AG04450 (cell line): Measurements from ENCODE around the gene AADAT. TPM values are rescaled to one million over a fixed set of nuclear protein-coding genes. Genes with fewer than 3 reads are reported as not detected.

Source experiments
- CTCF ChIA-PET: fragments of 300-600, 350-600 bp; formaldehyde crosslinking; extraction: SDS; loops from one replicate; lab custom pipeline; 2022; ENCODE audit warnings: antibody characterized with exemption, inconsistent platforms; lab: Charles Lee
- POLR2A ChIA-PET: fragments of 350-600 bp; formaldehyde crosslinking; extraction: SDS; loops from one replicate; lab custom pipeline; 2021; ENCODE audit warnings: antibody characterized with exemption, inconsistent platforms; lab: Yijun Ruan, JAX
- DNase-seq: peaks from one replicate; pipeline ENCODE4 v3.0.0-alpha.2; 2011; ENCODE audit warnings: low read depth, low spot score
- H3K27ac ChIP-seq: one replicate; pipeline ENCODE4 v1.5.1; 2012; ENCODE audit warnings: low read depth, low read length, control low read depth
- H3K27me3 ChIP-seq: one replicate; pipeline ENCODE4 v1.6.0; 2012; ENCODE audit warnings: low read length; ENCODE audit not compliant: control insufficient read depth, insufficient read depth
- H3K4me3 ChIP-seq: 2 replicates; pipeline ENCODE4 v1.5.1; 2011; ENCODE audit warnings: mild to moderate bottlenecking, low read depth, low read length, control low read depth
- H3K9me3 ChIP-seq: 2 replicates; pipeline ENCODE4 v1.5.1; 2012; ENCODE audit warnings: low read length; ENCODE audit not compliant: control insufficient read depth, insufficient read depth
- CTCF ChIP-seq: IDR thresholded peaks from 2 replicates; pipeline ENCODE4 v1.5.1; 2011; ENCODE audit warnings: low read depth, low read length, control low read depth, inconsistent platforms
- polyA plus RNA-seq: library from polyadenylated mRNA; depleted of rRNA; stranded (reverse); fragments of >200 nt; gene quantifications from 2 replicates; pipeline ENCODE4 v1.2.3, GENCODE V29; 2011

The AADAT gene
- polyA plus RNA-seq, 1 experiment = 17.8 TPM

DNA sequence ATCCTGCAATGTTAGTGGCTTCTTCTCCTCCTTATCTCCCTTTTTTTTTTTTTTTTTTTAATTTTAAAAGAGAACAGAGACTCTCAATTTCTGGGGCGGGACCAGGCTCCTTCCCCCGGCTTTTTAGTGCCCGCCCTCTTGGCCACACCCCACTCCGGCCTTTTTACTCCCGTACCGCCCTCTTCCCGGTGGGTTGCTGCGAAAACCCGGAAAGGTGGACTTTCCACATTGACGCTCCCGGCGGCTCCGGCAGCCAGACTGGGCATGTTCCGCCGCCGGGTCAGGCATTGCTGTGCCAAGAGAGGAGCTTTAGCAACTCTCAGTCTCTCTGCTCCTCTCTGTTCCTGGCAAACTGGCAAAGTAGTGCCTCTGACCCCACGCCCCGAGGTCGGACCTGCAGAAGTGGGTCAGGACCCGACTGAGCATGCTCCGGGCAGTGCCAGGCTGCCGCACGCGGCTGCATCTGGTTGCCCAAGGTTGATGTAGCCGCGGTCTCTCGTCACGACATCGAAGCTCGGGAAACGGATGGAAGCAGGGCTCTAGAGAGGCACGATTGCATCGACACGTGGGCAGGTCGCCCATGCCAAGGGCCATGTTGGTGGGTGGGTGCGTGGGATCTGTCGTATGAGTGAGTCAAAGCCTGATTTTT lies 62.5 kb downstream of the AADAT start:
- Histone ChIP-seq H3K9me3 (peaks cover 9% of the 10 kb centered on the region), H3K4me3 (peak overlapping the region; percentile 75), H3K27me3 (peaks cover 18% of the 10 kb centered on the region), H3K27ac (no peak overlapping the region)
- no peak for TF ChIP-seq CTCF
- CTCF ChIA-PET = interaction anchor here (1.9 to 2.4 kb wide), 2 partner anchors 21 to 216 kb away, joined by 5 to 11 read pairs; no protein-coding TSS in a partner anchor
- POLR2A ChIA-PET = no interaction called here
- DNase-seq = peak; percentile 94

GRCh38 chr4:170026253-170027021 lies 63.3 kb downstream of the AADAT start, which contains the start of gene MFAP3L:
MFAP3L (minus strand) TSS chr4:170026395; CDS start chr4:170005877, 20,518 bp downstream.
- Histone ChIP-seq H3K27ac (no peak within 1 kb of the TSS), H3K4me3 (peak within 1 kb of the TSS; percentile 75), H3K9me3 (peaks cover 9% of the 10 kb centered on the region), H3K27me3 (peaks cover 17% of the 10 kb centered on the region)
- no peak for TF ChIP-seq CTCF
- POLR2A ChIA-PET = no interaction called here
- CTCF ChIA-PET = interaction anchor here (1.9 to 2.5 kb wide), 2 partner anchors 21 to 216 kb away, joined by 5 to 12 read pairs; no protein-coding TSS in a partner anchor
- DNase-seq = peak; percentile 63

DNA sequence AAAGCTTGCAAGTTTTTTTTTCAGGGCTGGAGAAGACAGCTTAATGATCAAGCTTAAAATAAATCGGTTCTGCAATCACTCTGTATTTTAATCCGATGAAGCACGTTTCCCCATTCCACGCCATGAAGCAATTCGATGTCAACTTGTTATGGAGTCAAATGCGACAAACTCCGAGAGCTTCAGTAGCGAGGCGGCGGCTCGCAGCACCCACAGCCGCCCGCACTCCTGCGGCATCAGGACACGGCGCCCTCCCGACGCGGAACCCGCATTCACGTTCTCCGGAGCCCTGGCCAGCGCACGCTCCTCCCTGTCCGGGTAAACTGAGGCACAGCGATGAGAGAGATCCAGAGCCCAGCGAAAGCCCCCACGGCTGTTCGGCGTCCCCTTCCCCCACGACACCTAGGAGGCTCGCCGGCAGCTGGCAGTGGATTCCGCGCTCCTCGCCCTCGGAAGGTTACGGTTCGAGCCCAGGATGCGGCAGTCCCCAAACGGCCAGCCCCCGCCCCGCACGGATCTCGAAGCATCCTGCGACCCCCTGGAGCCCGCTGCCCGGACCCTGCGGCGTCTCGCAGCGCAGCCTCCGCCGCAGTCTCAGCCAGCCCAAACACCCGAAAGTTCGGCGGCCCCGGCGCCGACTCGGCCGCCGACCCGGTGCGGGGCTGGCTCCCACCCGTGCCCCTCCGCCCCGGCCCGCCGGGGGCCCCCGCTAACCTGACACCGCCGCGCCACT lies 64.1 kb downstream of the AADAT start:
- H3K4me3 ChIP-seq = peak overlapping the region; percentile 57
- H3K27me3 ChIP-seq = peaks cover 15% of the 10 kb centered on the region
- no peak overlapping the region for H3K27ac ChIP-seq
- ChIA-PET POLR2A (no interaction called here), CTCF (interaction anchor here (1.0 to 2.5 kb wide), 3 partner anchors 22 to 216 kb away, joined by 5 to 12 read pairs (median 8); no protein-coding TSS in a partner anchor)
- H3K9me3 ChIP-seq = peaks cover 9% of the 10 kb centered on the region
- DNase-seq = no peak
- no peak for TF ChIP-seq CTCF

- Histone ChIP-seq H3K27ac (no peak overlapping the region), H3K27me3 (peaks cover 14% of the 10 kb centered on the region), H3K9me3 (peaks cover 5% of the 10 kb centered on the region; the same call in 1 of the 2 replicates), H3K4me3 (no peak overlapping the region)
- TF ChIP-seq CTCF = no peak
- POLR2A ChIA-PET = no interaction called here
- DNase-seq = no peak
- CTCF ChIA-PET = interaction anchor here (0.6 to 1.0 kb wide), 2 partner anchors 26 to 1261 kb away, joined by 3 to 4 read pairs; no protein-coding TSS in a partner anchor
These were observed 67.5 kb downstream of the AADAT start for GRCh38 chr4:170022211-170022610.
